Measurements from ENCODE around the gene BICC1. TPM values are rescaled to one million over a fixed set of nuclear protein-coding genes. Genes with fewer than 3 reads are reported as not detected.

The BICC1 gene
- 0.83 TPM for polyA plus RNA-seq (2013, experiment 1 of 4)
- polyA plus RNA-seq (2013, experiment 2 of 4) = 0.64 TPM
- 0.85 TPM for polyA plus RNA-seq (2013, experiment 3 of 4)
- polyA plus RNA-seq (2013, experiment 4 of 4) = 0.97 TPM

- peaks cover 57% of the 10 kb centered on the region for H3K27me3 ChIP-seq (ENCODE audit: control insufficient read depth, insufficient read depth, low read length, poor library complexity, severe bottlenecking)
- no peak within 1 kb of the TSS for H3K27ac ChIP-seq (ENCODE audit: insufficient read depth, low read depth, low read length, poor library complexity, severe bottlenecking)
- H3K4me1 ChIP-seq (ENCODE audit: control insufficient read depth, insufficient read depth, low read length) = peaks cover 6% of the 10 kb centered on the region
- no peaks in the 10 kb centered on the region for H3K9me3 ChIP-seq (ENCODE audit: control insufficient read depth, low read length)
- WGBS, 2 experiments = 1% methylated on average over 82 of the region's 82 CpGs
- no peaks in the 10 kb centered on the region for H3K36me3 ChIP-seq (ENCODE audit: control insufficient read depth, insufficient read depth, low read length)
- peak within 1 kb of the TSS; percentile 65 for H3K4me3 ChIP-seq (ENCODE audit: insufficient read depth, low read depth, low read length)
Measured at GRCh38 chr10:58512491-58513187, at the start of gene BICC1. Gene BICC1, plus strand, starts transcription at chr10:58512872. Its CDS starts 272 bp downstream, at chr10:58513144.

- H3K4me3 ChIP-seq (ENCODE audit: insufficient read depth, low read depth, low read length) = no peak overlapping the region
- no peaks in the 10 kb centered on the region for H3K27me3 ChIP-seq (ENCODE audit: control insufficient read depth, insufficient read depth, low read length, poor library complexity, severe bottlenecking)
- 90 to 91% methylated on average over 2 of the region's 2 CpGs for WGBS, 2 experiments
- no peaks in the 10 kb centered on the region for H3K36me3 ChIP-seq (ENCODE audit: control insufficient read depth, insufficient read depth, low read length)
- no peak overlapping the region for H3K27ac ChIP-seq (ENCODE audit: insufficient read depth, low read depth, low read length, poor library complexity, severe bottlenecking)
- H3K4me1 ChIP-seq (ENCODE audit: control insufficient read depth, insufficient read depth, low read length) = no peaks in the 10 kb centered on the region
- H3K9me3 ChIP-seq (ENCODE audit: control insufficient read depth, low read length) = peaks cover 2% of the 10 kb centered on the region
Measured at GRCh38 chr10:58464956-58465355, 47.7 kb upstream of the BICC1 start.

- peaks cover 2% of the 10 kb centered on the region for H3K9me3 ChIP-seq (ENCODE audit: control insufficient read depth, low read length)
- 62 to 65% methylated on average over 4 of the region's 4 CpGs for WGBS, 2 experiments
- no peaks in the 10 kb centered on the region for H3K36me3 ChIP-seq (ENCODE audit: control insufficient read depth, insufficient read depth, low read length)
- no peak overlapping the region for H3K4me3 ChIP-seq (ENCODE audit: insufficient read depth, low read depth, low read length)
- H3K27ac ChIP-seq (ENCODE audit: insufficient read depth, low read depth, low read length, poor library complexity, severe bottlenecking) = no peak overlapping the region
- H3K27me3 ChIP-seq (ENCODE audit: control insufficient read depth, insufficient read depth, low read length, poor library complexity, severe bottlenecking) = no peaks in the 10 kb centered on the region
- H3K4me1 ChIP-seq (ENCODE audit: control insufficient read depth, insufficient read depth, low read length) = no peaks in the 10 kb centered on the region
Measured at GRCh38 chr10:58465629-58466028, 47.0 kb upstream of the BICC1 start.

- 64 to 88% methylated on average over 1 to 2 of the region's 2 CpGs for WGBS, 2 experiments
Measured at GRCh38 chr10:58467931-58468635, 44.6 kb upstream of the BICC1 start.

GRCh38 chr10:58473976-58474375, 38.7 kb upstream of the BICC1 start:
- no peaks in the 10 kb centered on the region for H3K36me3 ChIP-seq (ENCODE audit: control insufficient read depth, insufficient read depth, low read length)
- peaks cover 7% of the 10 kb centered on the region for H3K4me1 ChIP-seq (ENCODE audit: control insufficient read depth, insufficient read depth, low read length)
- H3K27ac ChIP-seq (ENCODE audit: insufficient read depth, low read depth, low read length, poor library complexity, severe bottlenecking) = no peak overlapping the region
- no peak overlapping the region for H3K4me3 ChIP-seq (ENCODE audit: insufficient read depth, low read depth, low read length)
- no peaks in the 10 kb centered on the region for H3K9me3 ChIP-seq (ENCODE audit: control insufficient read depth, low read length)
- H3K27me3 ChIP-seq (ENCODE audit: control insufficient read depth, insufficient read depth, low read length, poor library complexity, severe bottlenecking) = no peaks in the 10 kb centered on the region
- WGBS, 2 experiments = 89 to 93% methylated on average over 3 of the region's 3 CpGs

More at GRCh38 chr10:58467931-58468635, 44.6 kb upstream of the BICC1 start:
- Histone ChIP-seq H3K4me3 (ENCODE audit: insufficient read depth, low read depth, low read length) (no peak overlapping the region), H3K27ac (ENCODE audit: insufficient read depth, low read depth, low read length, poor library complexity, severe bottlenecking) (no peak overlapping the region), H3K4me1 (ENCODE audit: control insufficient read depth, insufficient read depth, low read length) (no peaks in the 10 kb centered on the region), H3K36me3 (ENCODE audit: control insufficient read depth, insufficient read depth, low read length) (no peaks in the 10 kb centered on the region), H3K27me3 (ENCODE audit: control insufficient read depth, insufficient read depth, low read length, poor library complexity, severe bottlenecking) (no peaks in the 10 kb centered on the region), H3K9me3 (ENCODE audit: control insufficient read depth, low read length) (peaks cover 1% of the 10 kb centered on the region)

GRCh38 chr10:58475322-58476277, 37.1 kb upstream of the BICC1 start:
- no peaks in the 10 kb centered on the region for H3K9me3 ChIP-seq (ENCODE audit: control insufficient read depth, low read length)
- H3K4me1 ChIP-seq (ENCODE audit: control insufficient read depth, insufficient read depth, low read length) = peaks cover 7% of the 10 kb centered on the region
- 80% methylated on average over 11 of the region's 11 CpGs for WGBS, 2 experiments
- no peaks in the 10 kb centered on the region for H3K27me3 ChIP-seq (ENCODE audit: control insufficient read depth, insufficient read depth, low read length, poor library complexity, severe bottlenecking)
- H3K27ac ChIP-seq (ENCODE audit: insufficient read depth, low read depth, low read length, poor library complexity, severe bottlenecking) = no peak overlapping the region
- H3K4me3 ChIP-seq (ENCODE audit: insufficient read depth, low read depth, low read length) = no peak overlapping the region
- H3K36me3 ChIP-seq (ENCODE audit: control insufficient read depth, insufficient read depth, low read length) = no peaks in the 10 kb centered on the region

GRCh38 chr10:58477122-58477521, 35.5 kb upstream of the BICC1 start:
- H3K9me3 ChIP-seq (ENCODE audit: control insufficient read depth, low read length) = no peaks in the 10 kb centered on the region
- H3K27me3 ChIP-seq (ENCODE audit: control insufficient read depth, insufficient read depth, low read length, poor library complexity, severe bottlenecking) = no peaks in the 10 kb centered on the region
- WGBS, 2 experiments = 38 to 44% methylated on average over 2 of the region's 2 CpGs
- no peaks in the 10 kb centered on the region for H3K36me3 ChIP-seq (ENCODE audit: control insufficient read depth, insufficient read depth, low read length)
- H3K27ac ChIP-seq (ENCODE audit: insufficient read depth, low read depth, low read length, poor library complexity, severe bottlenecking) = no peak overlapping the region
- peaks cover 7% of the 10 kb centered on the region for H3K4me1 ChIP-seq (ENCODE audit: control insufficient read depth, insufficient read depth, low read length)
- H3K4me3 ChIP-seq (ENCODE audit: insufficient read depth, low read depth, low read length) = no peak overlapping the region

GRCh38 chr10:58477902-58478301, 34.8 kb upstream of the BICC1 start:
- H3K27me3 ChIP-seq (ENCODE audit: control insufficient read depth, insufficient read depth, low read length, poor library complexity, severe bottlenecking) = no peaks in the 10 kb centered on the region
- no peak overlapping the region for H3K4me3 ChIP-seq (ENCODE audit: insufficient read depth, low read depth, low read length)
- no peaks in the 10 kb centered on the region for H3K36me3 ChIP-seq (ENCODE audit: control insufficient read depth, insufficient read depth, low read length)
- WGBS, 2 experiments = 82 to 83% methylated on average over 2 of the region's 2 CpGs
- no peaks in the 10 kb centered on the region for H3K9me3 ChIP-seq (ENCODE audit: control insufficient read depth, low read length)
- H3K27ac ChIP-seq (ENCODE audit: insufficient read depth, low read depth, low read length, poor library complexity, severe bottlenecking) = no peak overlapping the region
- peaks cover 7% of the 10 kb centered on the region for H3K4me1 ChIP-seq (ENCODE audit: control insufficient read depth, insufficient read depth, low read length)

- no peaks in the 10 kb centered on the region for H3K27me3 ChIP-seq (ENCODE audit: control insufficient read depth, insufficient read depth, low read length, poor library complexity, severe bottlenecking)
- no peak overlapping the region for H3K4me3 ChIP-seq (ENCODE audit: insufficient read depth, low read depth, low read length)
- H3K36me3 ChIP-seq (ENCODE audit: control insufficient read depth, insufficient read depth, low read length) = no peaks in the 10 kb centered on the region
- 93 to 100% methylated on average over 2 of the region's 2 CpGs for WGBS, 2 experiments
- H3K27ac ChIP-seq (ENCODE audit: insufficient read depth, low read depth, low read length, poor library complexity, severe bottlenecking) = no peak overlapping the region
- peaks cover 7% of the 10 kb centered on the region for H3K4me1 ChIP-seq (ENCODE audit: control insufficient read depth, insufficient read depth, low read length)
- no peaks in the 10 kb centered on the region for H3K9me3 ChIP-seq (ENCODE audit: control insufficient read depth, low read length)
Measured at GRCh38 chr10:58479045-58479444, 33.6 kb upstream of the BICC1 start.
